Measurements from ENCODE around the gene DPH1. TPM values are rescaled to one million over a fixed set of nuclear protein-coding genes. Genes with fewer than 3 reads are reported as not detected.
"Not testable (repeated sequence)": the region's sequence is repeated elsewhere in the genome, so short reads cannot be mapped to it uniquely, and the experiment has no call there.

The DPH1 gene
- total RNA-seq, 4 donors from 2014 or later = 58.7 to 115 (median 66.3) TPM

DNA sequence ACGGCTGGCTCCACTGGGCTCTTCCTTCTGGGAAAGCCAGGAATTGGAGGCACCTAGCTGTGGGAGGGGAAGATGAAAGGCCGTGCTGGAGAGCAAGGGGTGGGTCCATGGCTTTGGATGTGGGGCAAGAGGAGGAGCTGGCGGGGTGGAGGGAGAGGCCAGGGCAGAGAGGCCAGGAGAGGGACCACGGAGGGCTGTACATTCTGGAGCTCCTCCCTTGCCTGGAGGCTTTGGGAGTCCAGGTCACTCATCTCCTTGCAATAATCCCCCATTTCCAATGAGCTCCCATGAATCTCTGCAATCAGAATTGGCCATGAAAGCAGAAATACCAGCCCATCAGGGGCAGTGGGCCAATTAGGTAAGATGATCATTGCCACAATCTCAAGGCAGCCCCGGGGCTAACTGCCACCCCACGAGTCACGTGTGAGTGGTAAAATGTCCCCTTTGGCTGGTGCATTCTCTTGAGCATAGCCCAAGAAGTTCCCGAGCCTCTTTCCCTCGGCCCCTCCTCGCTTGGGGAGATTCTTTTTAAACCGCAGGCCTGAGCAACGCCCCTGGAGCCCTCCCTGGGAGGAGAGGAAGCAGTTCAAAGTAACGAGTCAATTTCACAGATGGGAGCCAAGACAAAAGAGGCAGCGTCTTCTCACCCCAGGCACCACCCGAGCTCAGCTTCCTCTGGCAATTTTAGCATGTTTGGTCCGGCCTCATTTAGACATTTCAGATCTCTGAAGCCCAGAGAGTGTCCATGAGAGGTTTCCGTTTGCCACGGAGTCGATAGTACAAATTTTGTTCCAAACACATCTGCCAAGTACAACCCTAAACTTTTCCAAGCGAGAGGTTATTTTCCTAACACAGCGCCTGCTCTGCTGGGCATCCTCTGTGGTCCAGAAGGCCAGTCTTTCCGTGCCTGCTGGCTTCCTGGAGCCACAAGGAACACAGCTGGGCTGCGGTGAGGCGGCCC, 18.3 kb upstream of the DPH1 start:
- peak overlapping the region; percentile 21 for H3K4me3 ChIP-seq
- peak overlapping the region; percentile 85 for H3K27ac ChIP-seq
- no peaks in the 10 kb centered on the region for H3K9me3 ChIP-seq
- H3K36me3 ChIP-seq = no peaks in the 10 kb centered on the region
- 9% methylated on average over 22 of the region's 24 CpGs for WGBS
- H3K27me3 ChIP-seq = no peaks in the 10 kb centered on the region
- peaks cover 45% of the 10 kb centered on the region for H3K4me1 ChIP-seq
- peak in 1 of 2 donors; percentile 86 for DNase-seq (ENCODE audit: low spot score in 2 of 2)
- TF ChIP-seq EP300 (IDR thresholded peaks at IDR 0.05) = no peak
- TF ChIP-seq POLR2AphosphoS5 (IDR thresholded peaks at IDR 0.05) = peak; percentile 30 to 94 (median 81)
- no peak for TF ChIP-seq POLR2A (IDR thresholded peaks at IDR 0.05)
- no peak for TF ChIP-seq CTCF (IDR thresholded peaks at IDR 0.05)

GRCh38 chr17:2012499-2012898, 17.5 kb upstream of the DPH1 start:
- Histone ChIP-seq H3K4me1 (peaks cover 48% of the 10 kb centered on the region), H3K36me3 (no peaks in the 10 kb centered on the region), H3K27me3 (no peaks in the 10 kb centered on the region), H3K4me3 (no peak overlapping the region), H3K9me3 (no peaks in the 10 kb centered on the region), H3K27ac (peak overlapping the region; percentile 85)
- no peak for DNase-seq (ENCODE audit: low spot score in 2 of 2)
- 83% methylated on average over 4 of the region's 4 CpGs for WGBS
- TF ChIP-seq POLR2AphosphoS5 (IDR thresholded peaks at IDR 0.05) = no peak
- no peak for TF ChIP-seq EP300 (IDR thresholded peaks at IDR 0.05)
- no peak for TF ChIP-seq CTCF (IDR thresholded peaks at IDR 0.05)
- no peak for TF ChIP-seq POLR2A (IDR thresholded peaks at IDR 0.05)

GRCh38 chr17:2013220-2013993, 16.5 kb upstream of the DPH1 start:
- not testable (repeated sequence) for H3K36me3 ChIP-seq; H3K4me3 ChIP-seq; H3K27me3 ChIP-seq; H3K9me3 ChIP-seq; H3K27ac ChIP-seq; DNase-seq (ENCODE audit: low spot score in 2 of 2)
- peaks cover 48% of the 10 kb centered on the region for H3K4me1 ChIP-seq
- 78% methylated on average over 4 of the region's 6 CpGs for WGBS

- H3K4me1 ChIP-seq = peaks cover 51% of the 10 kb centered on the region
- WGBS = 100% methylated on average over 1 of the region's 1 CpG
Observed at GRCh38 chr17:2013994-2014317, 16.0 kb upstream of the DPH1 start.

DNA sequence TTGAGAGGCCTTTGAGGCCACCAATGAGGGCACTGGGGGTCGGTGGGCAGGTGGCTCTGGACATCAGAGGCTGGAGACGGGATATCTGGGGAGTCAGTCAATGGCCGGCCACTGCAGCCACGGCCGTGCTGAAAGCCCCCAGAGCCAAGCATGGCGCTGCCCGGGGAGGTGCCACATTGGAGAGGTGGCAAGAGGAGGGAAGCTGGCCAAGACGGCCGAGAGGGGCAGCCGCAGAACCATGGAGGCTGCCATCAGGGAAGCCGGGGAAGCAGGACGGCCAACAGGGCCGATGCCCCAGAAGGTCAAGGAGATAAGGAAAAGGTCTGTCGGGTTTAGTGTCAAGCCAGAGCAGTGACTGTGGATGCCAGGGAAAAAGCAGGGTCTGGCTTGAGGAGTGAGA, 14.6 kb upstream of the DPH1 start:
- no peak for DNase-seq (ENCODE audit: low spot score in 2 of 2)
- H3K27me3 ChIP-seq = no peaks in the 10 kb centered on the region
- no peak overlapping the region for H3K27ac ChIP-seq
- H3K4me3 ChIP-seq = no peak overlapping the region
- 88% methylated on average over 14 of the region's 14 CpGs for whole genome bisulfite sequencing
- no peaks in the 10 kb centered on the region for H3K36me3 ChIP-seq
- no peaks in the 10 kb centered on the region for H3K9me3 ChIP-seq
- TF ChIP-seq POLR2A (IDR thresholded peaks at IDR 0.05) (no peak), EP300 (IDR thresholded peaks at IDR 0.05) (no peak), POLR2AphosphoS5 (IDR thresholded peaks at IDR 0.05) (no peak)
- H3K4me1 ChIP-seq = peaks cover 52% of the 10 kb centered on the region

More at GRCh38 chr17:2013994-2014317, 16.0 kb upstream of the DPH1 start:
- no peak overlapping the region for H3K4me3 ChIP-seq
- no peak overlapping the region for H3K27ac ChIP-seq
- no peaks in the 10 kb centered on the region for H3K36me3 ChIP-seq
- H3K27me3 ChIP-seq = no peaks in the 10 kb centered on the region
- no peak for TF ChIP-seq POLR2AphosphoS5 (IDR thresholded peaks at IDR 0.05)
- TF ChIP-seq EP300 (IDR thresholded peaks at IDR 0.05) = no peak
- TF ChIP-seq CTCF (IDR thresholded peaks at IDR 0.05) = no peak
- no peak for TF ChIP-seq POLR2A (IDR thresholded peaks at IDR 0.05)
- no peaks in the 10 kb centered on the region for H3K9me3 ChIP-seq
- no peak for DNase-seq (ENCODE audit: low spot score in 2 of 2)

- Histone ChIP-seq H3K9me3 (no peaks in the 10 kb centered on the region), H3K36me3 (no peaks in the 10 kb centered on the region), H3K4me3 (no peak overlapping the region), H3K4me1 (peaks cover 43% of the 10 kb centered on the region), H3K27me3 (no peaks in the 10 kb centered on the region), H3K27ac (no peak overlapping the region)
- DNase-seq (ENCODE audit: low spot score in 2 of 2) = no peak
- no peak for TF ChIP-seq EP300 (IDR thresholded peaks at IDR 0.05)
- TF ChIP-seq CTCF (IDR thresholded peaks at IDR 0.05) = no peak
- TF ChIP-seq POLR2A (IDR thresholded peaks at IDR 0.05) = no peak
- TF ChIP-seq POLR2AphosphoS5 (IDR thresholded peaks at IDR 0.05) = no peak
- WGBS = 54% methylated on average over 15 of the region's 20 CpGs
Observed at GRCh38 chr17:2016494-2016893, 13.5 kb upstream of the DPH1 start.
